ENCODE results near the gene MAGEF1. TPM values are rescaled to one million over a fixed set of nuclear protein-coding genes. Genes with fewer than 3 reads are reported as not detected.

MAGEF1 gene
- total and polyA plus RNA-seq, 9 of the 15 experiments (the other 6 are each of a cell fraction or from before 2014, with no cell fraction given): 1.5 to 39.1 (median 19.8) TPM

DNA sequence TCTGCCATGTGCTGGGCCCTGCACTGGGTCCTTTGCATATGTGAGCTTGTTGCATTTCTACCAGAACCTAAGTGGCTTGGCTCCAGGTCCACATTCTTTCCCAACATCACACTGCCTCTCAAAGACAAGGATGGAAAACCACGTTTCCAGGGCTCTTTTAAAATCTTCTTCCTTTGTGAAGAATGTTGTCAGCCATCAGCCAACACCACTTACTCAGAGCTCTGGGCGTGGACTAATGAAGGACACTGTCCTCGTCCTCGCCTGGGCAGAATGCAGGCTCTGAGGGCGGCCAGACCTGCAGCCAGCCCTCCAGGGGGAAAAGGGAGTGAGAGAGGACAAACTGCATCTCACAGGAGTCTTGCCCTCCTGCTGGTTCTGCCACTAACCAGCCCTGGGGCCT lies 49.7 kb downstream of the MAGEF1 start:
- intact Hi-C loops (cut with micrococcal nuclease): no loop called here
- POLR2A ChIA-PET: interaction anchor here (0.6 to 1.0 kb wide), 2 partner anchors 29 to 1043 kb away, joined by 3 to 4 read pairs; no protein-coding TSS in a partner anchor
- Histone ChIP-seq H3K36me3 (ENCODE audit: control insufficient read depth, insufficient read depth, low read length) (no peaks in the 10 kb centered on the region), H3K4me1 (replicated peaks in 1 of 2; ENCODE audit: control insufficient read depth in 2 of 2, insufficient read depth in 2 of 2, low read length in 2 of 2) (peaks cover 0 to 5% of the 10 kb centered on the region in 2 experiments; a peak in 3 of 5 replicates), H3K27ac (ENCODE audit: extremely low read depth, low read depth, low read length) (no peak overlapping the region), H3K4me3 (no peak overlapping the region), H3K9me1 (ENCODE audit: control insufficient read depth, insufficient read depth, low read length) (no peaks in the 10 kb centered on the region), H3K4me2 (ENCODE audit: insufficient read depth, low read length) (no peak overlapping the region), H3K9me3 (replicated peaks; ENCODE audit: control insufficient read depth, insufficient read depth, low read depth, low read length) (no peaks in the 10 kb centered on the region), H4K20me1 (replicated peaks; ENCODE audit: control insufficient read depth, insufficient read depth, low read length) (no peaks in the 10 kb centered on the region; the same call in 1 of the 2 replicates), H3K27me3 (ENCODE audit: control insufficient read depth in 2 of 2, insufficient read depth in 2 of 2, low read length in 2 of 2) (peaks cover 46 to 82% of the 10 kb centered on the region in 2 experiments; a peak in 4 of 5 replicates), H2AFZ (ENCODE audit: low read depth, low read length) (no peak overlapping the region), H3K9ac (ENCODE audit: insufficient read depth in 1 of 2, low read depth in 2 of 2, low read length in 2 of 2) (no peak overlapping the region), H3K79me2 (ENCODE audit: control insufficient read depth, insufficient read depth, low read length) (no peaks in the 10 kb centered on the region)
- no peak for FAIRE-seq
- in situ Hi-C loops (cut with MboI): loop anchor here (25.0 kb wide), 1 partner anchor 1400 kb away; no protein-coding TSS in a partner anchor
- CTCF ChIA-PET (ENCODE audit: low intra/inter-chr PET ratio): no interaction called here
- BruUV-seq (replicated peaks): no TSS peak
- ATAC-seq: no peak
- DNase-seq (ENCODE audit: extremely low read depth in 1 of 4, low spot score in 3 of 4): no peak
- TF ChIP-seq ETV1 (tag; conservative IDR thresholded peaks at IDR 0.05; ENCODE audit: low read depth) (no peak), CTBP1 (IDR thresholded peaks at IDR 0.05; ENCODE audit: borderline replicate concordance) (no peak), NELFE (IDR thresholded peaks at IDR 0.05; ENCODE audit: insufficient read depth, insufficient read length) (no peak), ASH1L (IDR thresholded peaks at IDR 0.05; ENCODE audit: borderline replicate concordance, low read depth, partially characterized antibody) (no peak), TARDBP (IDR thresholded peaks at IDR 0.05) (no peak), HNRNPUL1 (IDR thresholded peaks at IDR 0.05; ENCODE audit: low read length) (no peak), POLR3G (IDR thresholded peaks at IDR 0.05; ENCODE audit: extremely low read depth, insufficient read length, insufficient replicate concordance) (no peak), CCAR2 (IDR thresholded peaks at IDR 0.05; ENCODE audit: low read depth, low read length) (no peak), MECOM (CRISPR knock-in tag; IDR thresholded peaks at IDR 0.05) (no peak), HIVEP1 (CRISPR knock-in tag; IDR thresholded peaks at IDR 0.05) (no peak), MCM3 (IDR thresholded peaks at IDR 0.05) (no peak), GATAD2A (IDR thresholded peaks at IDR 0.05) (no peak), ZNF696 (CRISPR knock-in tag; conservative IDR thresholded peaks at IDR 0.05) (no peak), GABPB1 (CRISPR knock-in tag; IDR thresholded peaks at IDR 0.05) (no peak), DDX20 (tag; IDR thresholded peaks at IDR 0.05; ENCODE audit: low read depth) (no peak), PRPF4 (IDR thresholded peaks at IDR 0.05; ENCODE audit: insufficient read depth, low read depth, low read length, poor library complexity, severe bottlenecking) (no peak), ZNF140 (CRISPR knock-in tag; IDR thresholded peaks at IDR 0.05) (no peak), NR2C1 (IDR thresholded peaks at IDR 0.05) (no peak), NR2C1 (tag; IDR thresholded peaks at IDR 0.05) (no peak), SIN3B (IDR thresholded peaks at IDR 0.05; ENCODE audit: low read depth) (no peak)
- TF ChIP-seq, protein P1, sequence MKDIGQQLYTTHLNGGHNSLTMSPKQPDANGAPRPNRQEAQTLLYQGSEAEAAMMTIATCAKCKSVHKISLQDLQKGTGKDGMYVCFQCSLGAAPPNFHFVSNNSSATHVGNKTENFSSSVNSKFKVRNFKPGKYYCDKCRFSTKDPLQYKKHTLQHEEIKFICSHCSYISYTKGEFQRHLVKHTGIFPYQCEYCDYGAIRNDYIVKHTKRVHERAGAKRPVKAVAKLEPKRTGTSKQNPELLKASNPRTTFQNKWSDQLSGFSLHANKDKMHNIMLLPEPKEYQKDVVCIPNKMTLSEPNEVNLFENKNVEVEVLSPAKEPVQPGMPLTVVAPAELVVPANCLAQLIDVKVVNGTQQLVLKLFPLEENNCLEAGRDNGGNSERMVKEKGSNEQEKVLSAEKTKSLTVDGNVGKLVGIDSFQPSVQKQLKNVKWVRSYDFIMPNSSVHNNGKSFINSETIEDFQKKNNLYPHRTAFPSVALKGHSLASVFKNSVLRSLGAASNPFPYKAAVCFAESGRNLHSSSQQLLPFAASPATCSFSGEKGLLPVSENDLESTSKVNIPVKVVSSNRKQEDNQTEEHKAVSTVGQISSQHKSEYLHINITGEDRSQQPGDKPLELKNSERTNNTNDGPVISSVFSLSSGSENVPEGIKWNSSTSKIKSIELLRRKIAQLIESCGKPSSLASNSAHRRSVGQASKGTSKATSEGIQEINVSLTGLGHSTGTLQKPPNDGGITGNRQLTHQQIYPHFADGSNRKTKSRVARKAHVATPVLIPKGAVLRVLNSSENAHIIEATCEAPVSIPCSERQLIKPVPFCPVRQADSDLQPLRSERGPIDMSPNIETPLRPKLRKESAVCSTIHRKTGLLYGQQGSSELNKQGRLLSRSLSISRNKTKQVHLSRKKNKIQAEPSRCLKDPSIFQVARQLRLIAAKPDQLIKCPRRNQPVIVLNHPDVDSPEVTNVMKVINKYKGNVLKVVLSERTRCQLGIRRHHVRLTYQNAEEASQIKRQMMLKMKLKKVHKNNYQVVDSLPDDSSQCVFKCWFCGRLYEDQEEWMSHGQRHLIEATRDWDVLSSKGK (CRISPR knock-in tag; IDR thresholded peaks at IDR 0.05): no peak
- 0% methylated on average over 5 of the region's 5 CpGs for WGBS (ENCODE audit: insufficient coverage, low coverage, missing lambda C conversion rate)
